Measurements from ENCODE around the gene LSM12.

- TF ChIP-seq TCF12 (IDR thresholded peaks at IDR 0.05) (no peak), EZH2phosphoT487 (IDR thresholded peaks at IDR 0.05; ENCODE audit: borderline replicate concordance, low read depth) (no peak), GATA2 (CRISPR knock-in tag; IDR thresholded peaks at IDR 0.05) (no peak)
Observed at GRCh38 chr17:44066204-44066930, at the start of gene LSM12.
